Adipocyte (in vitro differentiated cells): ENCODE measurements around the gene PSMA5.
"Not testable (repeated sequence)": the region's sequence is repeated elsewhere in the genome, so short reads cannot be mapped to it uniquely, and the experiment has no call there.

ENCODE experiments used
- DNase-seq: peaks from one replicate; pipeline ENCODE4 v3.0.0-alpha.2; 2015; ENCODE audit warnings: low read depth
- H3K27me3 ChIP-seq: replicated peaks from 2 replicates; pipeline ENCODE4 v1.7.0; 2013; ENCODE audit warnings: mild to moderate bottlenecking, low read length, moderate library complexity; ENCODE audit not compliant: control insufficient read depth, insufficient read depth
- H3K36me3 ChIP-seq: 2 replicates; pipeline ENCODE4 v1.7.0; 2013; ENCODE audit warnings: low read length, mild to moderate bottlenecking, moderate library complexity; ENCODE audit not compliant: control insufficient read depth, insufficient read depth, severe bottlenecking
- H3K4me1 ChIP-seq: 2 replicates; pipeline ENCODE4 v1.7.0; 2013; ENCODE audit warnings: mild to moderate bottlenecking, low read length, moderate library complexity; ENCODE audit not compliant: control insufficient read depth, insufficient read depth
- H3K4me3 ChIP-seq: 2 replicates; pipeline ENCODE4 v1.7.0; 2013; ENCODE audit warnings: mild to moderate bottlenecking, low read length, moderate library complexity
- H3K9ac ChIP-seq: 2 replicates; pipeline ENCODE4 v1.7.0; 2013; ENCODE audit warnings: mild to moderate bottlenecking, low read length, moderate library complexity
- H3K9me3 ChIP-seq: 2 replicates; pipeline ENCODE4 v1.7.0; 2013; ENCODE audit warnings: mild to moderate bottlenecking, low read length, moderate library complexity; ENCODE audit not compliant: control insufficient read depth

The PSMA5 gene

GRCh38 chr1:109466125-109466451 is 39.8 kb upstream of the PSMA5 start:
- H3K4me3 ChIP-seq: peak overlapping the region; percentile 93

GRCh38 chr1:109457819-109458218 is 31.6 kb upstream of the PSMA5 start:
- Histone ChIP-seq H3K27me3 (no peaks in the 10 kb centered on the region), H3K4me3 (no peak overlapping the region), H3K9me3 (peaks cover 15% of the 10 kb centered on the region), H3K4me1 (no peaks in the 10 kb centered on the region), H3K36me3 (no peaks in the 10 kb centered on the region), H3K9ac (no peak overlapping the region)
- DNase-seq: no peak

More at GRCh38 chr1:109466125-109466451, 39.8 kb upstream of the PSMA5 start:
- no peak for DNase-seq
- Histone ChIP-seq H3K27me3 (no peaks in the 10 kb centered on the region), H3K9me3 (no peaks in the 10 kb centered on the region), H3K9ac (peak overlapping the region; percentile 98), H3K36me3 (peaks cover 6% of the 10 kb centered on the region), H3K4me1 (peaks cover 12% of the 10 kb centered on the region)

DNA sequence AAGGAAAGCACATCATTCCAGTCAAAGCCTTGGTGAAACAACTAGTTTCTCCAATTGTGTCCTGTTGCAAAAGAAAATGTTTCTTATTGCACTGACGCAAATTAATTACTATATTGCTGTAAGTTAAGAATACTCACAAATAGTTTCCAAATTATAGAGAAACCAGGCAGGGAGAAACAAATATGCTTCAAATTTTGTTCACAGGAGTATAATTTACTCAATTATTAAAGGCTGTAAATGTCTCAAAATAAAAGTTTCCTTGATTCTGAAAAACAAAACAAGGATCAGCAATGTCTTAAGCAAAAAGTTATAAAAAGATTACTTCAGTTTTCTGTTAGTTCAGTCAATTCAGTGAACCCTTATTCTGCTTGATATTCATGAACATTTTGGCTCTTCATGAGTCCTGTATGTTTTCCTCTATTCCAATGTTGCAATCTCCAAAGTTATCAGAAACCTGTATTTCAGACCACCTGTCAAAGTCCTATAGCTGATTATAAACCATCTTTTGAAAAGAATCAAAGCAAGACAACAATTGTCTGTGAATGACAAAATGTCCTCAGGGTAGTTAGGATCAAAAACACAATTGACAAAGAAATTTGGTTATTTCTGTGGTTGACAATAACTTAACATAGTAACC is 28.4 kb upstream of the PSMA5 start:
- no peak for DNase-seq
- Histone ChIP-seq H3K4me3 (no peak overlapping the region), H3K4me1 (no peaks in the 10 kb centered on the region), H3K9ac (no peak overlapping the region), H3K36me3 (no peaks in the 10 kb centered on the region), H3K27me3 (no peaks in the 10 kb centered on the region), H3K9me3 (peaks cover 15% of the 10 kb centered on the region)

GRCh38 chr1:109447524-109447923 is 21.3 kb upstream of the PSMA5 start:
- DNase-seq: no peak
- Histone ChIP-seq H3K9me3 (no peaks in the 10 kb centered on the region), H3K9ac (no peak overlapping the region), H3K36me3 (no peaks in the 10 kb centered on the region), H3K4me1 (peaks cover 21% of the 10 kb centered on the region), H3K27me3 (no peaks in the 10 kb centered on the region), H3K4me3 (no peak overlapping the region)

- not testable (repeated sequence) for H3K27me3 ChIP-seq
- H3K9ac ChIP-seq: peak overlapping the region; percentile 58
Measured at GRCh38 chr1:109445949-109446695, 19.9 kb upstream of the PSMA5 start.

GRCh38 chr1:109444346-109444745 is 18.1 kb upstream of the PSMA5 start:
- H3K27me3 ChIP-seq: no peaks in the 10 kb centered on the region
- H3K9me3 ChIP-seq: no peaks in the 10 kb centered on the region
- DNase-seq: no peak

More at GRCh38 chr1:109445949-109446695, 19.9 kb upstream of the PSMA5 start:
- not testable (repeated sequence) for H3K36me3 ChIP-seq, H3K9me3 ChIP-seq, H3K4me3 ChIP-seq
- H3K4me1 ChIP-seq: peaks cover 35% of the 10 kb centered on the region
- DNase-seq: peak; percentile 22

DNA sequence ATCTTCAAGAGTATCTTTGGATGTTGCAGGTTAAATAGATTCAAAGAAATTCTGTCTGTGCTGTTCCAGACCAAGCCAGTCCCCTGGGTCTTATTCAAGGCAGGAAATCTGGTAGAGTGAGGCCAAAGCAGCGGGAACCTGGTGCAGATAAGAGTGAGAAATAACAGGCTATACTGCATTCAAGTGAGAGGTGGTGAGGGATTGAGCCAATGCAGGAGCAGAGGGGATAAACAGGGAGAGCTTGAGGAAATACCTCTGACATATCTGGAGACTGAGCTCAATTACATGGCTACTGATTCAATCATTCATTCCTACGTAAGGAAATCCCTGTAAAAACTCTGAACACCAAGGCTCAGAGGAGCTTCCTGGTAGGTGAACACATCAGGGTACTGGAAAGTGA is 17.2 kb upstream of the PSMA5 start:
- H3K9me3 ChIP-seq: no peaks in the 10 kb centered on the region
- no peak for DNase-seq
- no peaks in the 10 kb centered on the region for H3K36me3 ChIP-seq
- peak overlapping the region; percentile 8 for H3K9ac ChIP-seq
- peak overlapping the region; percentile 35 for H3K4me3 ChIP-seq
- no peaks in the 10 kb centered on the region for H3K27me3 ChIP-seq
- peaks cover 58% of the 10 kb centered on the region for H3K4me1 ChIP-seq

More at GRCh38 chr1:109444346-109444745, 18.1 kb upstream of the PSMA5 start:
- Histone ChIP-seq H3K36me3 (no peaks in the 10 kb centered on the region), H3K4me3 (peak overlapping the region; percentile 36), H3K9ac (peak overlapping the region; percentile 8), H3K4me1 (peaks cover 51% of the 10 kb centered on the region)

DNA sequence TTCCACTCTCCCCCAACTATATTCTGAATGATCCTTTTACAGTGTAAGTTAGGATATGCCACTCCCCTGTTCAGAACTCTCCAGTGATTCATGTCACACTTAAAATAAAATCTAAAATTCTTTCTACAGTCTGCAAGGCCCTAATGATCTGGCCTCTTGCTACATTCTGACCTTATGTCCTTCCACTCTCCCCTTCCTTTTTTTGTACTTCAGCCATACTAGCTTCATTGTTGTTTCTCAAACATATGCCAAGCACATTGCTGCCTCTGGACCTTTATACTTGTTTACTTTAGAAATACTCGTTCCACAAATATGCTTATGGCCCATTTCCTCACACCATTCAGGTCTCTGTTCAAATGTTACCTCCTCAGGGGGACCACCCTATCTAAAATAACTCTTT is 14.8 kb upstream of the PSMA5 start:
- Histone ChIP-seq H3K4me3 (no peak overlapping the region), H3K27me3 (no peaks in the 10 kb centered on the region)

GRCh38 chr1:109438798-109439297 is 12.6 kb upstream of the PSMA5 start:
- Histone ChIP-seq H3K9ac (peak overlapping the region; percentile 76), H3K27me3 (no peaks in the 10 kb centered on the region), H3K4me3 (peak overlapping the region; percentile 61), H3K4me1 (peaks cover 61% of the 10 kb centered on the region), H3K36me3 (no peaks in the 10 kb centered on the region), H3K9me3 (no peaks in the 10 kb centered on the region)
- peak; percentile 77 for DNase-seq

More for the DNA sequence above, 14.8 kb upstream of the PSMA5 start:
- peak; percentile 74 for DNase-seq
- H3K9me3 ChIP-seq: no peaks in the 10 kb centered on the region
- H3K9ac ChIP-seq: peak overlapping the region; percentile 76
- H3K4me1 ChIP-seq: peaks cover 64% of the 10 kb centered on the region
- no peaks in the 10 kb centered on the region for H3K36me3 ChIP-seq

DNA sequence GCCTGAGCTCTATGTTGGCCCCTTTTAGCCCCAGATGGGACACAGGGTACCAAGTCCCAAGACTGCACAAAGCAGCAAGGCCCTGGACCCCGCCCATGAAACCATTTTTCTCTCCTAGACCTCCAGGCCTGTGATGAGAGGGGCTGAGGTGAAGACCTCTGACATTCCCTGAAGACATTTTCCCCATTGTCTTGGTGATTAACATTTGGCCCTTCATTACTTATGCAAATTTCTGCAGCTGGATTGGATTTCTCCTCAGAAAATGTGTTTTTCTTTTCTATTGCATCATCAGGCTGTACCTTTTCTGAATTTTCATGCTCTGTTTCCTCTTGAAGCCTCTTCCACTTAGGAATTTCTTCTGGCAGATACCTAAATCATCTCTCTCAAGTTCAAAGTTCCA is 8.2 kb upstream of the PSMA5 start:
- Histone ChIP-seq H3K9me3 (no peaks in the 10 kb centered on the region), H3K36me3 (no peaks in the 10 kb centered on the region), H3K27me3 (no peaks in the 10 kb centered on the region), H3K4me1 (peaks cover 55% of the 10 kb centered on the region), H3K9ac (no peak overlapping the region), H3K4me3 (no peak overlapping the region)
- DNase-seq: no peak

DNA sequence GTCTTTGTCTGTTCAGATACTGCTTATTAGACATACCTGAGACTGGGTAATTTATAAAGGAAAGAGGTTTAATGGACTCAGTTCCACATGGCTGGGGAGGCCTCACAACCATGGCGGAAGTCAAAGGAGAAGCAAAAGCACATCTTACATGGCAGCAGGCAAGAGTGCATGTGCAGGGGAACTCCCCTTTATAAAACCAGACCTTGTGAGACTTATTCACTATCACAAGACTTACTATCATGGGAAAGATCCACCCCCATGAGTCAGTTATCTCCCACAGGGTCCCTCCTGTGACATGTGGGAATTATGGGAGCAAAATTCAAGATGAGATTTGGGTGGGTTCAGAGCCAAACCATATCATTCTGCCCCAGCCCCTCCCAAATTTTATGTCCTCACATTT is 7.1 kb upstream of the PSMA5 start:
- H3K4me1 ChIP-seq: peaks cover 57% of the 10 kb centered on the region
- no peak overlapping the region for H3K9ac ChIP-seq
- H3K4me3 ChIP-seq: no peak overlapping the region
- H3K9me3 ChIP-seq: no peaks in the 10 kb centered on the region
- H3K36me3 ChIP-seq: no peaks in the 10 kb centered on the region
- H3K27me3 ChIP-seq: no peaks in the 10 kb centered on the region
- no peak for DNase-seq
